NCI-H524 (cell line): ENCODE data around the gene SPRING1.
"Not testable (repeated sequence)": the region's sequence is repeated elsewhere in the genome, so short reads cannot be mapped to it uniquely, and the experiment has no call there.

Experiments
- DNase-seq, 2 experiments: peaks; one replicate each; lab custom pipeline; 2025; lab: John Stamatoyannopoulos, UW

Gene SPRING1

GRCh38 chr12:116737774-116738657 is at the start of gene SPRING1, which contains the start of gene RNFT2:
SPRING1 (minus strand) TSS chr12:116738069; CDS start chr12:116737900, 169 bp downstream.
RNFT2 (plus strand) TSS chr12:116738315; CDS start chr12:116740498, 2,183 bp downstream.
- peak; percentile 98 for DNase-seq

- DNase-seq, result peak in 1 of 2 experiments; percentile 7
Measured at GRCh38 chr12:116784238-116784612, 46.4 kb upstream of the SPRING1 start.

- DNase-seq, result no peak
Measured at GRCh38 chr12:116783525-116784237, 45.8 kb upstream of the SPRING1 start.

- DNase-seq, result no peak
Measured at GRCh38 chr12:116780942-116781341, 43.1 kb upstream of the SPRING1 start.

- DNase-seq, result no peak
Measured at GRCh38 chr12:116779597-116779996, 41.7 kb upstream of the SPRING1 start.

- no peak for DNase-seq
Measured at GRCh38 chr12:116777245-116777644, 39.4 kb upstream of the SPRING1 start.

- no peak for DNase-seq
Measured at GRCh38 chr12:116774020-116774419, 36.2 kb upstream of the SPRING1 start.

GRCh38 chr12:116773276-116773731 is 35.4 kb upstream of the SPRING1 start:
- no peak for DNase-seq

GRCh38 chr12:116771651-116772050 is 33.8 kb upstream of the SPRING1 start:
- DNase-seq, result no peak

- no peak for DNase-seq
Measured at GRCh38 chr12:116766746-116767145, 28.9 kb upstream of the SPRING1 start.

- DNase-seq, result no peak
Measured at GRCh38 chr12:116766285-116766684, 28.4 kb upstream of the SPRING1 start.

- no peak for DNase-seq
Measured at GRCh38 chr12:116765271-116765670, 27.4 kb upstream of the SPRING1 start.

- no peak for DNase-seq
Measured at GRCh38 chr12:116761499-116761898, 23.6 kb upstream of the SPRING1 start.

GRCh38 chr12:116760622-116761020 is 22.8 kb upstream of the SPRING1 start:
- no peak for DNase-seq

GRCh38 chr12:116759783-116760621 is 22.1 kb upstream of the SPRING1 start:
- no peak for DNase-seq

- not testable (repeated sequence) for DNase-seq
Measured at GRCh38 chr12:116754783-116755182, 16.9 kb upstream of the SPRING1 start.

- not testable (repeated sequence) for DNase-seq
Measured at GRCh38 chr12:116754097-116754496, 16.2 kb upstream of the SPRING1 start.

- DNase-seq, result no peak
Measured at GRCh38 chr12:116750298-116750697, 12.4 kb upstream of the SPRING1 start.

- no peak for DNase-seq
Measured at GRCh38 chr12:116749884-116750283, 12.0 kb upstream of the SPRING1 start.

GRCh38 chr12:116745554-116745953 is 7.7 kb upstream of the SPRING1 start:
- DNase-seq, result no peak

- DNase-seq, result no peak
Measured at GRCh38 chr12:116744766-116745165, 6.9 kb upstream of the SPRING1 start.

GRCh38 chr12:116742787-116743186 is 4.9 kb upstream of the SPRING1 start:
- not testable (repeated sequence) for DNase-seq
